ENCODE measurements around the gene PRKAR2B. TPM values are rescaled to one million over a fixed set of nuclear protein-coding genes. Genes with fewer than 3 reads are reported as not detected.

PRKAR2B gene
- total and polyA plus RNA-seq, 2 of the 4 experiments (the other 2 are of a cell fraction) = 3.0 to 3.1 TPM

GRCh38 chr7:107051376-107051775, 6.9 kb downstream of the PRKAR2B start:
- Histone ChIP-seq H2BK5ac (ENCODE audit: low read depth, low read length, poor library complexity, severe bottlenecking) (no peak overlapping the region), H3K14ac (replicated peaks; ENCODE audit: low read depth, low read length) (no peak overlapping the region), H3K18ac (ENCODE audit: low read depth, low read length) (no peak overlapping the region), H3K36me3 (ENCODE audit: control insufficient read depth, insufficient read depth, low read length) (no peaks in the 10 kb centered on the region), H3K4me3 (ENCODE audit: insufficient read depth, low read depth, low read length) (no peak overlapping the region), H4K20me1 (ENCODE audit: insufficient read depth, low read length) (no peaks in the 10 kb centered on the region), H3K56ac (ENCODE audit: extremely low read depth, insufficient read depth, low read length) (no peak overlapping the region), H2AK9ac (replicated peaks; ENCODE audit: low read depth, low read length, poor library complexity) (no peak overlapping the region), H2AFZ (replicated peaks; ENCODE audit: low read length, poor library complexity) (no peak overlapping the region), H3K23ac (ENCODE audit: low read depth, low read length) (no peak overlapping the region), H2BK15ac (ENCODE audit: low read depth, low read length) (no peak overlapping the region), H3K9ac (ENCODE audit: low read depth, low read length) (no peak overlapping the region), H3K79me1 (ENCODE audit: low read depth in 1 of 2, low read length in 2 of 2) (peaks cover 2 to 7% of the 10 kb centered on the region in 2 experiments; a peak in 2 of 4 replicates), H4K91ac (ENCODE audit: insufficient read depth, low read depth, low read length) (no peak overlapping the region), H3K27ac (ENCODE audit: insufficient read depth, low read length) (no peak overlapping the region), H3K9me1 (ENCODE audit: insufficient read depth, low read length) (no peaks in the 10 kb centered on the region), H2AK5ac (ENCODE audit: low read depth, low read length) (no peak overlapping the region), H3K27me3 (ENCODE audit: control insufficient read depth, insufficient read depth, low read length) (no peaks in the 10 kb centered on the region), H3K9me3 (ENCODE audit: control insufficient read depth, insufficient read depth, low read length) (no peaks in the 10 kb centered on the region), H3K4ac (ENCODE audit: low read depth, low read length) (no peak overlapping the region), H2BK20ac (ENCODE audit: low read depth, low read length) (no peak overlapping the region), H3K4me2 (ENCODE audit: low read depth, low read length) (no peak overlapping the region; the same call in 1 of the 2 replicates), H3K4me1 (ENCODE audit: control insufficient read depth, insufficient read depth, low read length) (peaks cover 2% of the 10 kb centered on the region; the same call in 1 of the 2 replicates), H2BK120ac (ENCODE audit: low read depth, low read length) (no peak overlapping the region), H4K8ac (ENCODE audit: low read depth in 2 of 2, low read length in 2 of 2) (no peak overlapping the region), H4K5ac (ENCODE audit: low read depth, low read length) (no peak overlapping the region)
- intact Hi-C loops (cut with micrococcal nuclease) (no loop called here), in situ Hi-C loops (cut with MboI; ENCODE audit: low sequenced_read_pairs) (no loop called here), dilution Hi-C loops (cut with HindIII; ENCODE audit: low sequenced_read_pairs, unreplicated experiment) (no loop called here)
- ATAC-seq (ENCODE audit: low read depth) (no peak), DNase-seq (no peak)
- no CpG with 5 or more reads among the region's 2 CpGs for WGBS, 2 experiments (ENCODE audit: extremely low coverage in 2 of 2, insufficient read length in 1 of 2)
- ChIA-PET POLR2A (ENCODE audit: unreplicated experiment) (no interaction called here), CTCF (no interaction called here)
- no TSS peak for BruUV-seq (replicated peaks)
- no peak for TF ChIP-seq POLR2A (IDR thresholded peaks at IDR 0.05; ENCODE audit: low read depth, low read length)
- no peak for TF ChIP-seq CHD1 (IDR thresholded peaks at IDR 0.05; ENCODE audit: low read depth, low read length)
- no peak for TF ChIP-seq BHLHE40 (IDR thresholded peaks at IDR 0.05; ENCODE audit: low read depth, low read length)
- TF ChIP-seq MAZ (IDR thresholded peaks at IDR 0.05; ENCODE audit: borderline replicate concordance, low read depth, low read length) = no peak
- no peak for TF ChIP-seq MXI1 (IDR thresholded peaks at IDR 0.05; ENCODE audit: borderline replicate concordance, low read depth, low read length)
- no peak for TF ChIP-seq RAD21 (IDR thresholded peaks at IDR 0.05; ENCODE audit: low read length)
- no peak for TF ChIP-seq SMC3 (IDR thresholded peaks at IDR 0.05; ENCODE audit: low read depth, low read length)
- no peak for TF ChIP-seq CTCF (conservative IDR thresholded peaks at IDR 0.05; ENCODE audit: low read depth, low read length)
- no peak for TF ChIP-seq RCOR1 (IDR thresholded peaks at IDR 0.05; ENCODE audit: insufficient replicate concordance, low read length)
- TF ChIP-seq, protein P1, sequence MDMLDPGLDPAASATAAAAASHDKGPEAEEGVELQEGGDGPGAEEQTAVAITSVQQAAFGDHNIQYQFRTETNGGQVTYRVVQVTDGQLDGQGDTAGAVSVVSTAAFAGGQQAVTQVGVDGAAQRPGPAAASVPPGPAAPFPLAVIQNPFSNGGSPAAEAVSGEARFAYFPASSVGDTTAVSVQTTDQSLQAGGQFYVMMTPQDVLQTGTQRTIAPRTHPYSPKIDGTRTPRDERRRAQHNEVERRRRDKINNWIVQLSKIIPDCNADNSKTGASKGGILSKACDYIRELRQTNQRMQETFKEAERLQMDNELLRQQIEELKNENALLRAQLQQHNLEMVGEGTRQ (IDR thresholded peaks at IDR 0.05; ENCODE audit: low read depth, low read length) = no peak
- TF ChIP-seq NFE2L2 (IDR thresholded peaks at IDR 0.05; ENCODE audit: low read depth, low read length) = no peak
- TF ChIP-seq, protein P2, sequence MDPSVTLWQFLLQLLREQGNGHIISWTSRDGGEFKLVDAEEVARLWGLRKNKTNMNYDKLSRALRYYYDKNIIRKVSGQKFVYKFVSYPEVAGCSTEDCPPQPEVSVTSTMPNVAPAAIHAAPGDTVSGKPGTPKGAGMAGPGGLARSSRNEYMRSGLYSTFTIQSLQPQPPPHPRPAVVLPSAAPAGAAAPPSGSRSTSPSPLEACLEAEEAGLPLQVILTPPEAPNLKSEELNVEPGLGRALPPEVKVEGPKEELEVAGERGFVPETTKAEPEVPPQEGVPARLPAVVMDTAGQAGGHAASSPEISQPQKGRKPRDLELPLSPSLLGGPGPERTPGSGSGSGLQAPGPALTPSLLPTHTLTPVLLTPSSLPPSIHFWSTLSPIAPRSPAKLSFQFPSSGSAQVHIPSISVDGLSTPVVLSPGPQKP (IDR thresholded peaks at IDR 0.05; ENCODE audit: borderline replicate concordance, low read depth, low read length) = no peak
- TF ChIP-seq RFX5 (IDR thresholded peaks at IDR 0.05; ENCODE audit: low read depth, low read length) = no peak
- no peak for TF ChIP-seq CEBPB (IDR thresholded peaks at IDR 0.05; ENCODE audit: low read depth, low read length)
- TF ChIP-seq FOS (IDR thresholded peaks at IDR 0.05; ENCODE audit: low read depth, low read length) = no peak
- TF ChIP-seq MAFK (IDR thresholded peaks at IDR 0.05; ENCODE audit: low read depth, low read length) = no peak

All from IMR-90 (cell line).